ENCODE data around the gene LMO4.

The LMO4 gene

DNA sequence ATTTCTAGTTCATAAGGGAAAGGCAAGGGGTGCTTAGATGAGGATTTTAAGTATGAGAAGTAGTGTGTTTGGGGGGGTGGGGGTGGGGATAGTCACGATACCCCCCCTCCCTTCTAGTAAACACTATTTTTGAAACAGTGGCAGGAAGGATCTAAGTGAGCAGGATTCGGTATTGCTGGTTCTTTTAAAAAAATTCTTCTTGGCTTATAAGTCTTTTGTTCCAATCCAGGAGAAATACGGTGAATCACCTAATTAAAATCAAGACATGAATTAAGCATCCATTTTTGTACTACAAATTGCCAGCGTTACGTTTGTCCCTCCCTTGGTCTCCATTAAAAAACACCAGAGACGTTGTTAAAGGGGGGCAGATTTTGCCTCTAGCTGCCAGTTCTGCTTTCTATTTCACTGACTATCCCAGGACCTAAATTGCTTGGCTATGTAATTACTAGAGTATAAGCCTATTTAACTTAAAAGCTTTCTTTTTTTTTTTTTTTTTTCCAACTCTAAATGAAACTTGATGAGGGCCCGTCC lies 911 bp downstream of the LMO4 start:
- Histone ChIP-seq H3K36me3 (ENCODE audit: control insufficient read depth, insufficient read depth, low read length) (no peaks in the 10 kb centered on the region), H3K27me3 (replicated peaks; ENCODE audit: control insufficient read depth, insufficient read depth, low read length) (no peaks in the 10 kb centered on the region), H3K4me3 (replicated peaks; ENCODE audit: low read depth, low read length) (peak overlapping the region; percentile 83)
- DNase-seq (ENCODE audit: extremely low read depth, insufficient read length) = no peak
- TF ChIP-seq, protein P1, sequence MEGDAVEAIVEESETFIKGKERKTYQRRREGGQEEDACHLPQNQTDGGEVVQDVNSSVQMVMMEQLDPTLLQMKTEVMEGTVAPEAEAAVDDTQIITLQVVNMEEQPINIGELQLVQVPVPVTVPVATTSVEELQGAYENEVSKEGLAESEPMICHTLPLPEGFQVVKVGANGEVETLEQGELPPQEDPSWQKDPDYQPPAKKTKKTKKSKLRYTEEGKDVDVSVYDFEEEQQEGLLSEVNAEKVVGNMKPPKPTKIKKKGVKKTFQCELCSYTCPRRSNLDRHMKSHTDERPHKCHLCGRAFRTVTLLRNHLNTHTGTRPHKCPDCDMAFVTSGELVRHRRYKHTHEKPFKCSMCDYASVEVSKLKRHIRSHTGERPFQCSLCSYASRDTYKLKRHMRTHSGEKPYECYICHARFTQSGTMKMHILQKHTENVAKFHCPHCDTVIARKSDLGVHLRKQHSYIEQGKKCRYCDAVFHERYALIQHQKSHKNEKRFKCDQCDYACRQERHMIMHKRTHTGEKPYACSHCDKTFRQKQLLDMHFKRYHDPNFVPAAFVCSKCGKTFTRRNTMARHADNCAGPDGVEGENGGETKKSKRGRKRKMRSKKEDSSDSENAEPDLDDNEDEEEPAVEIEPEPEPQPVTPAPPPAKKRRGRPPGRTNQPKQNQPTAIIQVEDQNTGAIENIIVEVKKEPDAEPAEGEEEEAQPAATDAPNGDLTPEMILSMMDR (IDR thresholded peaks at IDR 0.05; ENCODE audit: insufficient read depth, low read length, poor library complexity, severe bottlenecking) = no peak

DNA sequence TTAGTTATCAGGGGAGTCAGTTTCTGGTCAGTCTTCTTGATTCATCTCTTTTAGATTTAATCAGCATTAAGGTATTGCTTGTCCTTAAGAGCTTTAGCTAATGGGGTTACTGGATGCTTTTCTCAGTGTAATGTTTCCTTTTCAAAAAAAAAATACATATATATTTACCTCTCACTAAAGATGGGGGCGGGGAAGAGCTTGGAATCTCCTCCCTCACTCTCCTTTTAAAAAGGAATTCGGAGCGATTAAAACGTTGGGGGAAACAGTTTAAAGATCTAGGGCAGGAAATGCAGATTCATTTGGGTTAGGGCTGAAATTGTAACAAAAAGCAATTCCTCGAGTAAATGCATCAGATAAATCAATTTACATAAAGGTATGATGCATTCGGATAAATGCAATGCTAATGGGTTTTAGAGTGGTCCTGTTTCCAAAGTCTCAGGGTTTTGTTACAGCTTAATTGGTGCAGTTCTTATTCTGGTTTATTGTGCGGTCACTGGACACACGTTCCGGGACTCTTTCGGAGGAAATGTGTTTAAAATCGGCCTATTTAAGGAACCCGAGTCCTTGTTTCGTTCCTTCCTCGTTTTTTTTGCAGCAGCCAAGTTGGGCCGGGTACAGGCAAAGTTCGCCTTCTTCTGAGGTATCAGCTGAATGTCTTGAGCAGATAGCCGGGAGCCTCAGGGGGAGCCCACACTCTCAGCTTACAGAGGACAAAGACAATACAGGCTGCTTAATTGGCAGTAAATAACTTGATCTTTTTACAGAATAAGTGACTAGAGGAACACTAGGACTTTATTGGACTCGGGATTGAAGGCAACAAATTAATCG lies 1.6 kb downstream of the LMO4 start:
- no peak for DNase-seq (ENCODE audit: extremely low read depth, insufficient read length)
- Histone ChIP-seq H3K27me3 (replicated peaks; ENCODE audit: control insufficient read depth, insufficient read depth, low read length) (no peaks in the 10 kb centered on the region), H3K36me3 (ENCODE audit: control insufficient read depth, insufficient read depth, low read length) (no peaks in the 10 kb centered on the region), H3K4me3 (replicated peaks; ENCODE audit: low read depth, low read length) (peak overlapping the region; percentile 83)
- TF ChIP-seq, protein P1 (IDR thresholded peaks at IDR 0.05; ENCODE audit: insufficient read depth, low read length, poor library complexity, severe bottlenecking) = no peak

GRCh38 chr1:87330885-87331364 lies 2.2 kb downstream of the LMO4 start:
- Histone ChIP-seq H3K4me3 (replicated peaks; ENCODE audit: low read depth, low read length) (peak overlapping the region; percentile 83), H3K27me3 (replicated peaks; ENCODE audit: control insufficient read depth, insufficient read depth, low read length) (no peaks in the 10 kb centered on the region), H3K36me3 (ENCODE audit: control insufficient read depth, insufficient read depth, low read length) (no peaks in the 10 kb centered on the region)
- TF ChIP-seq, protein P1 (IDR thresholded peaks at IDR 0.05; ENCODE audit: insufficient read depth, low read length, poor library complexity, severe bottlenecking) = no peak
- DNase-seq (ENCODE audit: extremely low read depth, insufficient read length) = no peak

DNA sequence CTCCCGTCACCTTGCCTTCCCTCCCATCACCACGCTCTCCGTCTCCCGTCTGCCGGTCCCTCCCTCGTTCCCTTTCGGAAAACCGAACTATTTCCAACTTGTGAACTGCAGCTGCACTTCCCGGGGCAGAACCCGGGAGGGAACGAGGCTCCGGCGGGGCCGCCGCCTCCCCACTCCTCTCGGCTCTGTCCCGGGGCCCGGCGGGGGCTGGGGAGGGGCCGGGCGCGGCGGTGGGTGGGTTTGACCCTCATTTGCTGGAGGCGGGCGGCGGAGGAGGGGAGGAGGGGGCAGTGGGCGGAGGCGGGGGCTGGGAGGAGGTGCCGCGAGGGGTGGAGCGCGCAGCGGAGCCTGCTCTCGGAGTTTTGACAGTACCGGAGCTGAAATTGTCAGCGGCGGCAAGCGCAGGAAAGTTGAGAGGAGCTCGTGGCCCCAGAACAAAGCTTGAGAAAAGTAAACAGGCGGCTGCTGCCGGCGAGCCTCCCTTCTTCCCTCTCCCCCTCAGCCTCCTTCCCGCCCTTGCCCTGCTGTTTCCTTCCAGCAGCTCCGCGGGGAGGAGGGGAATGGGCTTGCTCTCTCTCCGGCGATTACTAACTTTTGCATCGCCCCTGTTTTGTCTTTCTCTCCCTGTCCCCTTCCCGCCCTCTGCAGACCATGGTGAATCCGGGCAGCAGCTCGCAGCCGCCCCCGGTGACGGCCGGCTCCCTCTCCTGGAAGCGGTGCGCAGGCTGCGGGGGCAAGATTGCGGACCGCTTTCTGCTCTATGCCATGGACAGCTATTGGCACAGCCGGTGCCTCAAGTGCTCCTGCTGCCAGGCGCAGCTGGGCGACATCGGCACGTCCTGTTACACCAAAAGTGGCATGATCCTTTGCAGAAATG lies 2.9 kb downstream of the LMO4 start:
- H3K36me3 ChIP-seq (ENCODE audit: control insufficient read depth, insufficient read depth, low read length) = no peaks in the 10 kb centered on the region
- peak; percentile 77 for DNase-seq (ENCODE audit: extremely low read depth, insufficient read length)
- TF ChIP-seq, protein P1 (IDR thresholded peaks at IDR 0.05; ENCODE audit: insufficient read depth, low read length, poor library complexity, severe bottlenecking) = peak; percentile 16
- no peaks in the 10 kb centered on the region for H3K27me3 ChIP-seq (replicated peaks; ENCODE audit: control insufficient read depth, insufficient read depth, low read length)
- H3K4me3 ChIP-seq (replicated peaks; ENCODE audit: low read depth, low read length) = peak overlapping the region; percentile 83

DNA sequence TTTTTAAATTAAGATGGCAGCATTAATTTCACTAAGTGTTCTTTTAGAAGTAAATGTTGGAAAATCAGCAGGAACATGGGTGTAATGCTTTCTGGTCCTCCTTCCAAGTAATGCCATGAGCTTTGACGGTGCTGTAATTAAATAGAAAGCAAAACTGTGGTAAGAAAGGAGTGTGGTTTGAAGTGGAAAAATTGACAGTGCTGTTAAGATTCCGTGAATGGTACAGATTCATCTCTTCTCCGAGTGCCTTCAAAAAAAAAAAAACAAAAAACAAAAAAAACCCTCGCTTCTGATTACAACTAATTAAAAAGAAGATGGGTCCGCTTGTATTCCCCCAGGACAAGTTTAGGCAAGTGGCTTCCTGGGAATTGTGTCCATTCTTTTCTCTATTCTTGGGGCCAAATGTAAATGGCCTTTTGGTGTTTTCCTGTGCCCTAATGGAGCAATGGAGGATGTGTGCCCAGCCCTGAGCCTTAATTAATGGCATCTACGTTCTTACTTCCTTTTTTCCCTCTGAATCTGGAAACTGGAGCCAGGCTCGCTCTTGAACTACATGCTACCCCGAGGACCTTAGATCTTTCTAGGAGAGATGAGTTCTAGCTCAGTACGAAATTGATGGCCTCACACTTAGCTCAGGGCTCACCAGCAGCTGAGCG lies 5.1 kb downstream of the LMO4 start:
- TF ChIP-seq, protein P1 (IDR thresholded peaks at IDR 0.05; ENCODE audit: insufficient read depth, low read length, poor library complexity, severe bottlenecking) = no peak
- no peak for DNase-seq (ENCODE audit: extremely low read depth, insufficient read length)

More for the DNA sequence above, 5.1 kb downstream of the LMO4 start:
- H3K4me3 ChIP-seq (replicated peaks; ENCODE audit: low read depth, low read length) = peak overlapping the region; percentile 67
- no peaks in the 10 kb centered on the region for H3K27me3 ChIP-seq (replicated peaks; ENCODE audit: control insufficient read depth, insufficient read depth, low read length)
- no peaks in the 10 kb centered on the region; the same call in 1 of the 2 replicates for H3K36me3 ChIP-seq (ENCODE audit: control insufficient read depth, insufficient read depth, low read length)

Data from GM06990 (cell line).